ENCODE data around the gene POLA1.

DNA sequence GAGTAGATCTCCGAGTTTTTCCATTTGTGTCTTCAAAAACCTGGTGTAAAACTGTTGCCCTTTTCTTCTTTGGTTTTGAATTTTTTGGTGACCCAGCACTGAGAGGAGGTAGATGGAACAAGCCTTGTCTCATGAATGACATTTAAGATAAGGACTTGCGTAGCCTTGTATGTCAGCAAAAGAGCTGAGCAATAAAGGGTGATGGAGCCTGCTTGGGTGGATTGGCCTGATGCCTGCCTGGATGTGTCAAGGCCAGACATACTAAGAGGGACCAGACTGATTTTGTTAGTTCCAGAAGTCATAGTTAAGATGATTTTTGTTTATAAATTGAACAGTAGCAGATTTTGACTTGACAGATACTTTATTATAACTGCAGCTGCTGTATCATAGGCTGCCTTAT, 134.9 kb downstream of the POLA1 start:
- TF ChIP-seq, protein P1, sequence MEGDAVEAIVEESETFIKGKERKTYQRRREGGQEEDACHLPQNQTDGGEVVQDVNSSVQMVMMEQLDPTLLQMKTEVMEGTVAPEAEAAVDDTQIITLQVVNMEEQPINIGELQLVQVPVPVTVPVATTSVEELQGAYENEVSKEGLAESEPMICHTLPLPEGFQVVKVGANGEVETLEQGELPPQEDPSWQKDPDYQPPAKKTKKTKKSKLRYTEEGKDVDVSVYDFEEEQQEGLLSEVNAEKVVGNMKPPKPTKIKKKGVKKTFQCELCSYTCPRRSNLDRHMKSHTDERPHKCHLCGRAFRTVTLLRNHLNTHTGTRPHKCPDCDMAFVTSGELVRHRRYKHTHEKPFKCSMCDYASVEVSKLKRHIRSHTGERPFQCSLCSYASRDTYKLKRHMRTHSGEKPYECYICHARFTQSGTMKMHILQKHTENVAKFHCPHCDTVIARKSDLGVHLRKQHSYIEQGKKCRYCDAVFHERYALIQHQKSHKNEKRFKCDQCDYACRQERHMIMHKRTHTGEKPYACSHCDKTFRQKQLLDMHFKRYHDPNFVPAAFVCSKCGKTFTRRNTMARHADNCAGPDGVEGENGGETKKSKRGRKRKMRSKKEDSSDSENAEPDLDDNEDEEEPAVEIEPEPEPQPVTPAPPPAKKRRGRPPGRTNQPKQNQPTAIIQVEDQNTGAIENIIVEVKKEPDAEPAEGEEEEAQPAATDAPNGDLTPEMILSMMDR (IDR thresholded peaks at IDR 0.05), result no peak
- TF ChIP-seq POLR2AphosphoS5 (IDR thresholded peaks at IDR 0.05) (no peak), EP300 (IDR thresholded peaks at IDR 0.05) (no peak)
